Esophagus squamous epithelium (tissue), 5 donors: ENCODE data around the gene ACOX2. TPM values are rescaled to one million over a fixed set of nuclear protein-coding genes. Genes with fewer than 3 reads are reported as not detected.

ENCODE experiments used
- DNase-seq: peaks from one replicate; lab custom pipeline; 2025; lab: John Stamatoyannopoulos, UW
- H3K27ac ChIP-seq, 4 donors: fragments of 200-600 bp; sonication (generic); one replicate each; pipeline ENCODE4 v1.5.1; 2016 to 2019; ENCODE audit warnings: mild to moderate bottlenecking in 1 of 4
- H3K27me3 ChIP-seq, 4 donors: fragments of 200-600 bp; sonication (generic); 1 replicate in 3 of 4; 2 replicates in 1 of 4; pipeline versions ENCODE4 v1.5.1 to v1.6.0; 2017 to 2021; ENCODE audit warnings: antibody characterized with exemption in 1 of 4
- H3K36me3 ChIP-seq, 3 donors: fragments of 200-600 bp; sonication (generic); one replicate each; pipeline ENCODE4 v1.5.1; 2016 to 2019
- H3K4me1 ChIP-seq, 3 donors: fragments of 200-600 bp; sonication (generic); one replicate each; pipeline ENCODE4 v1.5.1; 2017 to 2019
- H3K4me3 ChIP-seq, 4 donors: fragments of 200-600 bp; sonication (generic); 1 replicate in 3 of 4; 2 replicates in 1 of 4; pipeline ENCODE4 v1.5.1; 2016 to 2019; ENCODE audit warnings: mild to moderate bottlenecking in 2 of 4, moderate library complexity in 1 of 4
- H3K9me3 ChIP-seq, 3 donors: fragments of 200-600 bp; sonication (generic); one replicate each; pipeline ENCODE4 v1.5.1; 2016 to 2019
- POLR2A ChIP-seq, 4 donors: fragments of 450-650 bp; IDR thresholded peaks; one replicate each; pipeline ENCODE4 v1.6.1; 2017; ENCODE audit warnings: antibody characterized with exemption in 4 of 4, mild to moderate bottlenecking in 4 of 4, moderate library complexity in 3 of 4
- WGBS, 2 donors: methylation state at CpG; one replicate each; pipeline ENCODE4 v1.1.5; 2018; 5-methylcytosine and 5-hydroxymethylcytosine counted together
- intact Hi-C: fragments of 100-400 bp; cut with DNase I; formaldehyde crosslinking; loops from one replicate; pipeline ENCODE4 v1.15.0; 2022
- total RNA-seq, 4 donors: library from RNA; depleted of rRNA; stranded (reverse); fragments of >200 nt; gene quantifications; one replicate each; pipeline ENCODE4 v1.1.0, GENCODE V29; 2016
- TF ChIP-seq, protein P1 (sequence below), 6 experiments: fragments of 450-650 bp in 4 of 6; fragments of 200-600 bp in 2 of 6; sonication (generic) in 2 of 6; IDR thresholded peaks; one replicate each; pipeline ENCODE4 v1.5.1; 2016 to 2019; ENCODE audit warnings: antibody characterized with exemption in 6 of 6, mild to moderate bottlenecking in 4 of 6, moderate library complexity in 4 of 6
- donor health status: DM: yes; HTN: yes; CAD: no.

ACOX2 gene
- total RNA-seq, 4 donors from 2014 or later, result 5.3 to 14.1 (median 10.0) TPM

DNA sequence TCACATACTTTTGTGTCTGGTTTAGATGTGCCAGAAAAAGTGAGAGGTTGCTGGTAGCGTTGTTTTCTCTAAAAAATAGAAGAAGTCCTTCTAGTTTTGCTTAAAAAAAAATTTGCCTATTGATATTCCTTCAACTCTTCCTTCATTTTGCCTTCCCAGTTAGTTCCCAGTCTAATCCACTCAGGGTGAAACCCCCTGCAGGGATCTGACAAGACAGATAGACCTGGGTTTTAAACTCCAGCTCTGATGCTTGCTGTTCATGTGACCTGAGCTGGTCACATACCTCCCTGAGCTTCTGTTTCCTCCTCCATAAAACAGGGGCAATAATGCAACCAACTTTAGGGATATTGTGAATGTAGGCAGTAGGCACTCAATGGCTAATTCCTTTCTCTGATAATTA, 63.7 kb downstream of the ACOX2 start:
- TF ChIP-seq POLR2A (IDR thresholded peaks at IDR 0.05), result no peak
- TF ChIP-seq, protein P1, sequence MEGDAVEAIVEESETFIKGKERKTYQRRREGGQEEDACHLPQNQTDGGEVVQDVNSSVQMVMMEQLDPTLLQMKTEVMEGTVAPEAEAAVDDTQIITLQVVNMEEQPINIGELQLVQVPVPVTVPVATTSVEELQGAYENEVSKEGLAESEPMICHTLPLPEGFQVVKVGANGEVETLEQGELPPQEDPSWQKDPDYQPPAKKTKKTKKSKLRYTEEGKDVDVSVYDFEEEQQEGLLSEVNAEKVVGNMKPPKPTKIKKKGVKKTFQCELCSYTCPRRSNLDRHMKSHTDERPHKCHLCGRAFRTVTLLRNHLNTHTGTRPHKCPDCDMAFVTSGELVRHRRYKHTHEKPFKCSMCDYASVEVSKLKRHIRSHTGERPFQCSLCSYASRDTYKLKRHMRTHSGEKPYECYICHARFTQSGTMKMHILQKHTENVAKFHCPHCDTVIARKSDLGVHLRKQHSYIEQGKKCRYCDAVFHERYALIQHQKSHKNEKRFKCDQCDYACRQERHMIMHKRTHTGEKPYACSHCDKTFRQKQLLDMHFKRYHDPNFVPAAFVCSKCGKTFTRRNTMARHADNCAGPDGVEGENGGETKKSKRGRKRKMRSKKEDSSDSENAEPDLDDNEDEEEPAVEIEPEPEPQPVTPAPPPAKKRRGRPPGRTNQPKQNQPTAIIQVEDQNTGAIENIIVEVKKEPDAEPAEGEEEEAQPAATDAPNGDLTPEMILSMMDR (IDR thresholded peaks at IDR 0.05), result no peak
- Histone ChIP-seq H3K27me3 (no peaks in the 10 kb centered on the region), H3K36me3 (no peaks in the 10 kb centered on the region), H3K4me3 (no peak overlapping the region), H3K4me1 (peaks cover 13 to 37% (median 26%) of the 10 kb centered on the region in 3 donors), H3K9me3 (no peaks in the 10 kb centered on the region), H3K27ac (no peak overlapping the region)
- 93 to 95% methylated on average over 1 of the region's 1 CpG for WGBS, 2 donors
- DNase-seq, result no peak
- intact Hi-C loops, result no loop called here

DNA sequence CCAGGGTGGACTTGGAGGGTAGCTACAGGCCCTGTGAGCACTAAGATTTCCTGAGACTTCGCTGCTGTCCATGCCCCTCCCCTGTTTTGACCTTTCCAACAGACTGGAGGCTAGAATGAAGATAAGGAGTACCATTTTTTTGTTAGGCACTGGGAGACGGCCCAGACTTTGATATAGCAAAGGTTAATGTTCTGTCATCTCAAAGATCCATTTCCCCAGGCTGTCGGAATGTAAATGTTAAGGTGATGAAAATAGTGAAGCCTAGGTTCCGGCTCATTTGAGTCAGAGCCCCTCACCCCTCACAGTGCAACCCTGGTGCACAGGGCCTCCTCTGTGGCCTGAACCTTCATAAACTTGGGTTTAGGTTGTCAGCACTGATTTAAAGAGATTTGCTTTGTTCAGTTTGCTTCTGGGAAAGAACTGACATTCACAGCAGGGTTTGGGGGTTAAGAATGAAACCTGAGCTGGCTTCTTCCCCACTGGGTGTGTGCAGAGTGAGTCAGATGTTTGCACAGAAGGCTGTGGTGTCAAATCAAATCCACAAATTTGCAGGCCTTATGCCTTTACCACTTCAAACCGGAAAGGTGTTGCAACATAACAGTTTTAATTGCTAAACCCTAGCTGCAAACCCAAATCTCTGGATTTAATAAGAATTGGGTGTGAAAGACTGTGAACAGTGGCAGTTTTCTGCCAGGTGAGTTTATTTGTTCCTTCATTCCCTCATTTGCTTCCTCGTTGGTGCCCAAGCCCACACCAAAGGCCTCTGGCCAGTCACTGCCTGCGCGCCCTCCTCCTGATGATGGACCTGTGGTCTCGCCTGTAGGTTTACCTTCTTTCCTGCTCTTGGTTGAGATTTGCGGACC, 65.7 kb downstream of the ACOX2 start:
- H3K4me1 ChIP-seq, result peaks cover 13 to 43% (median 26%) of the 10 kb centered on the region in 3 donors
- peak overlapping the region; percentile 71 to 86 (median 81) for H3K27ac ChIP-seq
- 27 to 40% methylated on average over 9 to 10 of the region's 10 CpGs for WGBS, 2 donors
- intact Hi-C loops, result no loop called here
- no peaks in the 10 kb centered on the region for H3K36me3 ChIP-seq
- H3K4me3 ChIP-seq, result peak overlapping the region in 1 of 4 donors; percentile 21
- TF ChIP-seq, protein P1 (IDR thresholded peaks at IDR 0.05), result no peak
- TF ChIP-seq POLR2A (IDR thresholded peaks at IDR 0.05), result no peak
- no peaks in the 10 kb centered on the region for H3K9me3 ChIP-seq
- no peaks in the 10 kb centered on the region for H3K27me3 ChIP-seq
- DNase-seq, result no peak

DNA sequence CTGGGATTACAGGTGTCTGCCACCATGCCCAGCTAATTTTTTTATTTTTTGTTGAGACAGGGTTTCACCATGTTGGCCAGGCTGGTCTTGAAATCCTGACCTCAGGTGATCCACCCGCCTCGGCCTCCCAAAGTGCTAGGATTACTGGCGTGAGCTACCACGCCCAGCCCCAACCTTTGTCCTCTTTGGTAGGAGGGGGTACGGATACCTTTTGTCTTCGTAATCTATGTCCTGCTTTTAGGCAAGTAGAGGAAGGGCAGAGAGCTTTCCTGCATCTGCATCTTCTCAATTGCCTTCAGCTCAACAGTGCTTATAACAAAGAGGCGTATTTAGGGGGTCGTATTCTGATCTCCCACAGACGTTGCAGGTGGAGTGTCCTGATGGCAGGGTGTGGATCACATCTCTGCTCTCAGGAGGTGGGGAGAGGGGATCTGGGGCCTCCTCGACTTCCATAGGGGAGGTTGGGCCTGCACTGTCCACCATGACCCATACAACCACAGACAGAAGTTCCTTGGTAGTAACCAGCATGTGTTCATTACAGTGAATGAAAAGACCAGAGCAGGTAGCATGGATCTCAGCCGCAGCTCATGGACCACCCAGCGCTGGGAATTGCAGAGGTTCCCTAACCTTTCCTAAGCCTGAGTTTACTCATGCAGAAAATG, 66.5 kb downstream of the ACOX2 start:
- H3K27ac ChIP-seq, result peak overlapping the region; percentile 56 to 86 (median 81)
- 72 to 81% methylated on average over 9 to 11 of the region's 12 CpGs for WGBS, 2 donors
- no peak overlapping the region for H3K4me3 ChIP-seq
- no peaks in the 10 kb centered on the region for H3K36me3 ChIP-seq
- intact Hi-C loops, result no loop called here
- TF ChIP-seq, protein P1 (IDR thresholded peaks at IDR 0.05), result no peak
- TF ChIP-seq POLR2A (IDR thresholded peaks at IDR 0.05), result no peak
- no peaks in the 10 kb centered on the region for H3K9me3 ChIP-seq
- no peaks in the 10 kb centered on the region for H3K27me3 ChIP-seq
- H3K4me1 ChIP-seq, result peaks cover 13 to 43% (median 26%) of the 10 kb centered on the region in 3 donors
- DNase-seq, result no peak

DNA sequence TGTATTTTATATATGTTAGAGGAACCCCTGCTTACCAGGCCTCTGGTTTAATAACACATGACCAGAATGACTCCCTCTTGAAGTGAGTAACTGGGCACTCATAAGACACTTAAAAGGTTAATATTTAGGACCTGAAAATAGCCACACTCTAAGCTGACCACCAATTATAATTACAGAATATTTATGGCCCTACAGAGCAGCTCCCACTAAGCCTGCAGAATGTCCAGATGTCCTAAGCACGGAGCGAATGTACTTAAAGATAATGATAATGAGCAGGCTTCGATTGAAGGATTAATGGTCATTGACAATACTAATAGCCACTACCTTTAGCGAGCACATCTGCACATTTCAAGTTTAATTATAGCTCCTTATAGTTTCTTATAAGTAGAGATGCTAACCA, 67.9 kb downstream of the ACOX2 start:
- WGBS, 2 donors, result 89 to 91% methylated on average over 4 of the region's 4 CpGs
- H3K9me3 ChIP-seq, result no peaks in the 10 kb centered on the region
- H3K27me3 ChIP-seq, result no peaks in the 10 kb centered on the region
- no peak overlapping the region for H3K4me3 ChIP-seq
- DNase-seq, result no peak
- no peak for TF ChIP-seq POLR2A (IDR thresholded peaks at IDR 0.05)
- TF ChIP-seq, protein P1 (IDR thresholded peaks at IDR 0.05), result no peak
- peaks cover 13 to 44% (median 26%) of the 10 kb centered on the region in 3 donors for H3K4me1 ChIP-seq
- intact Hi-C loops, result no loop called here
- H3K27ac ChIP-seq, result no peak overlapping the region
- H3K36me3 ChIP-seq, result no peaks in the 10 kb centered on the region
